ENCODE measurements around the gene SMOC2.

The SMOC2 gene

GRCh38 chr6:168581236-168581635, 140.3 kb downstream of the SMOC2 start:
- DNase-seq, result no peak

GRCh38 chr6:168581706-168582105, 140.7 kb downstream of the SMOC2 start:
- no peak for DNase-seq

GRCh38 chr6:168582571-168582981, 141.6 kb downstream of the SMOC2 start:
- DNase-seq, result no peak

GRCh38 chr6:168583126-168583525, 142.1 kb downstream of the SMOC2 start:
- DNase-seq, result no peak

- no peak for DNase-seq
Observed at GRCh38 chr6:168583821-168584220, 142.8 kb downstream of the SMOC2 start.

GRCh38 chr6:168584249-168584648, 143.3 kb downstream of the SMOC2 start:
- no peak for DNase-seq

GRCh38 chr6:168584671-168585070, 143.7 kb downstream of the SMOC2 start:
- no peak for DNase-seq

GRCh38 chr6:168585441-168585840, 144.5 kb downstream of the SMOC2 start:
- DNase-seq, result no peak

GRCh38 chr6:168589275-168589674, 148.3 kb downstream of the SMOC2 start:
- no peak for DNase-seq

- no peak for DNase-seq
Observed at GRCh38 chr6:168590406-168590805, 149.4 kb downstream of the SMOC2 start.

GRCh38 chr6:168596344-168596743, 155.4 kb downstream of the SMOC2 start:
- no peak for DNase-seq

GRCh38 chr6:168597471-168597875, 156.5 kb downstream of the SMOC2 start:
- no peak for DNase-seq

GRCh38 chr6:168598251-168599117, 157.5 kb downstream of the SMOC2 start:
- no peak for DNase-seq

GRCh38 chr6:168599118-168599494, 158.1 kb downstream of the SMOC2 start:
- DNase-seq, result no peak

- no peak for DNase-seq
Observed at GRCh38 chr6:168599769-168600330, 158.9 kb downstream of the SMOC2 start.

GRCh38 chr6:168600381-168600780, 159.4 kb downstream of the SMOC2 start:
- no peak for DNase-seq

GRCh38 chr6:168601111-168601510, 160.1 kb downstream of the SMOC2 start:
- no peak for DNase-seq

GRCh38 chr6:168601546-168601945, 160.6 kb downstream of the SMOC2 start:
- no peak for DNase-seq

GRCh38 chr6:168602576-168602975, 161.6 kb downstream of the SMOC2 start:
- no peak for DNase-seq

- no peak for DNase-seq
Observed at GRCh38 chr6:168603234-168603633, 162.2 kb downstream of the SMOC2 start.

- no peak for DNase-seq
Observed at GRCh38 chr6:168605964-168606363, 165.0 kb downstream of the SMOC2 start.

- no peak for DNase-seq
Observed at GRCh38 chr6:168606722-168607121, 165.7 kb downstream of the SMOC2 start.

GRCh38 chr6:168607272-168608112, 166.5 kb downstream of the SMOC2 start:
- DNase-seq, result no peak

GRCh38 chr6:168608113-168608400, 167.1 kb downstream of the SMOC2 start:
- DNase-seq, result no peak
